ENCODE measurements around the gene ZCCHC24. TPM values are rescaled to one million over a fixed set of nuclear protein-coding genes. Genes with fewer than 3 reads are reported as not detected.
A peak's percentile ranks its signal among the peaks of the same experiment; 100 is the strongest.

Gene ZCCHC24
- total RNA-seq, 4 donors from 2014 or later: 100 to 156 (median 120) TPM

GRCh38 chr10:79347894-79348639 lies 97.4 kb downstream of the ZCCHC24 start:
- H3K27ac ChIP-seq (replicated peaks in 1 of 4): peak overlapping the region; percentile 84 to 94 (median 92)
- H3K27me3 ChIP-seq: no peaks in the 10 kb centered on the region
- peaks cover 19 to 41% (median 37%) of the 10 kb centered on the region in 4 donors for H3K4me1 ChIP-seq
- no peaks in the 10 kb centered on the region for H3K9me3 ChIP-seq
- 14% methylated on average over 18 of the region's 34 CpGs for WGBS
- intact Hi-C loops (cut with DNase I): no loop called here
- H3K4me3 ChIP-seq: peak overlapping the region; percentile 72 to 94 (median 88)
- peaks cover 34 to 42% (median 39%) of the 10 kb centered on the region in 4 donors for H3K36me3 ChIP-seq
- DNase-seq (ENCODE audit: extremely low spot score): no peak
- TF ChIP-seq, protein P1, sequence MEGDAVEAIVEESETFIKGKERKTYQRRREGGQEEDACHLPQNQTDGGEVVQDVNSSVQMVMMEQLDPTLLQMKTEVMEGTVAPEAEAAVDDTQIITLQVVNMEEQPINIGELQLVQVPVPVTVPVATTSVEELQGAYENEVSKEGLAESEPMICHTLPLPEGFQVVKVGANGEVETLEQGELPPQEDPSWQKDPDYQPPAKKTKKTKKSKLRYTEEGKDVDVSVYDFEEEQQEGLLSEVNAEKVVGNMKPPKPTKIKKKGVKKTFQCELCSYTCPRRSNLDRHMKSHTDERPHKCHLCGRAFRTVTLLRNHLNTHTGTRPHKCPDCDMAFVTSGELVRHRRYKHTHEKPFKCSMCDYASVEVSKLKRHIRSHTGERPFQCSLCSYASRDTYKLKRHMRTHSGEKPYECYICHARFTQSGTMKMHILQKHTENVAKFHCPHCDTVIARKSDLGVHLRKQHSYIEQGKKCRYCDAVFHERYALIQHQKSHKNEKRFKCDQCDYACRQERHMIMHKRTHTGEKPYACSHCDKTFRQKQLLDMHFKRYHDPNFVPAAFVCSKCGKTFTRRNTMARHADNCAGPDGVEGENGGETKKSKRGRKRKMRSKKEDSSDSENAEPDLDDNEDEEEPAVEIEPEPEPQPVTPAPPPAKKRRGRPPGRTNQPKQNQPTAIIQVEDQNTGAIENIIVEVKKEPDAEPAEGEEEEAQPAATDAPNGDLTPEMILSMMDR (IDR thresholded peaks at IDR 0.05): peak in 1 of 3 experiments; percentile 21
- TF ChIP-seq POLR2A (IDR thresholded peaks at IDR 0.05; ENCODE audit: low read depth) (no peak), POLR2AphosphoS5 (IDR thresholded peaks at IDR 0.05) (peak in 1 of 2 donors; percentile 71)

- Histone ChIP-seq H3K36me3 (peaks cover 27 to 35% (median 32%) of the 10 kb centered on the region in 4 donors), H3K27ac (replicated peaks in 1 of 4) (peak within 1 kb of the TSS; percentile 84 to 94 (median 92)), H3K4me1 (peaks cover 19 to 46% (median 41%) of the 10 kb centered on the region in 4 donors), H3K9me3 (no peaks in the 10 kb centered on the region), H3K27me3 (no peaks in the 10 kb centered on the region), H3K4me3 (peak within 1 kb of the TSS; percentile 72 to 94 (median 88))
- DNase-seq (ENCODE audit: extremely low spot score): peak; percentile 99
- TF ChIP-seq POLR2A (IDR thresholded peaks at IDR 0.05; ENCODE audit: low read depth) (peak; percentile 90), EP300 (IDR thresholded peaks at IDR 0.05) (no peak), POLR2AphosphoS5 (IDR thresholded peaks at IDR 0.05) (peak; percentile 88 to 91)
- TF ChIP-seq, protein P1 (IDR thresholded peaks at IDR 0.05): peak; percentile 95 to 100 (median 99)
- intact Hi-C loops (cut with DNase I): no loop called here
- WGBS: under 1% methylated on average over 31 of the region's 77 CpGs
These were observed 98.1 kb downstream of the ZCCHC24 start, which contains the start of gene PPIF for GRCh38 chr10:79347226-79347893. Gene PPIF (plus strand): TSS chr10:79347469. CDS start chr10:79347549, 80 bp downstream.

- no peak for DNase-seq (ENCODE audit: extremely low spot score)
- intact Hi-C loops (cut with DNase I): no loop called here
- H3K4me3 ChIP-seq: peak overlapping the region; percentile 72 to 94 (median 88)
These were observed 98.8 kb downstream of the ZCCHC24 start for GRCh38 chr10:79346388-79347225.

GRCh38 chr10:79346012-79346340 lies 99.4 kb downstream of the ZCCHC24 start:
- Histone ChIP-seq H3K27me3 (no peaks in the 10 kb centered on the region), H3K4me3 (no peak overlapping the region), H3K27ac (replicated peaks in 1 of 4) (no peak overlapping the region), H3K4me1 (peaks cover 21 to 58% (median 43%) of the 10 kb centered on the region in 4 donors), H3K9me3 (no peaks in the 10 kb centered on the region), H3K36me3 (peaks cover 15 to 21% (median 19%) of the 10 kb centered on the region in 4 donors)
- intact Hi-C loops (cut with DNase I): no loop called here
- TF ChIP-seq EP300 (IDR thresholded peaks at IDR 0.05) (no peak), POLR2A (IDR thresholded peaks at IDR 0.05; ENCODE audit: low read depth) (no peak), POLR2AphosphoS5 (IDR thresholded peaks at IDR 0.05) (no peak)
- TF ChIP-seq, protein P1 (IDR thresholded peaks at IDR 0.05): no peak
- DNase-seq (ENCODE audit: extremely low spot score): no peak
- WGBS: 100% methylated on average over 2 of the region's 2 CpGs

More at GRCh38 chr10:79346388-79347225, 98.8 kb downstream of the ZCCHC24 start:
- H3K36me3 ChIP-seq: peaks cover 20 to 27% (median 25%) of the 10 kb centered on the region in 4 donors
- H3K9me3 ChIP-seq: no peaks in the 10 kb centered on the region
- 57% methylated on average over 9 of the region's 12 CpGs for WGBS
- H3K4me1 ChIP-seq: peaks cover 19 to 52% (median 41%) of the 10 kb centered on the region in 4 donors
- H3K27ac ChIP-seq (replicated peaks in 1 of 4): peak overlapping the region in 1 of 4 donors; percentile 93
- H3K27me3 ChIP-seq: no peaks in the 10 kb centered on the region
- TF ChIP-seq EP300 (IDR thresholded peaks at IDR 0.05) (no peak), POLR2A (IDR thresholded peaks at IDR 0.05; ENCODE audit: low read depth) (no peak), POLR2AphosphoS5 (IDR thresholded peaks at IDR 0.05) (no peak)
- TF ChIP-seq, protein P1 (IDR thresholded peaks at IDR 0.05): no peak

All from esophagus muscularis mucosa (tissue), 4 donors.